H1 (cell line): ENCODE results near the gene HS2ST1. TPM values are rescaled to one million over a fixed set of nuclear protein-coding genes. Genes with fewer than 3 reads are reported as not detected.

Source experiments
- CTCF ChIA-PET: fragments of 300-600 bp; sonication (Branson Sonifier 250); formaldehyde crosslinking; loops from one replicate; lab custom pipeline; 2021; ENCODE audit not compliant: partially characterized antibody; lab: Charles Lee
- POLR2A ChIA-PET: fragments of 300-600 bp; sonication (Branson Sonifier 250); formaldehyde crosslinking; loops from one replicate; lab custom pipeline; 2021; ENCODE audit warnings: inconsistent platforms; ENCODE audit not compliant: partially characterized antibody; lab: Charles Lee
- DNase-seq, 2 experiments: peaks; one replicate each; pipeline versions ENCODE4 v3.0.0 to v3.0.0-alpha.2; 2010 to 2022; ENCODE audit warnings: low spot score in 2 of 2, low read depth in 1 of 2, mixed read lengths in 1 of 2
- FAIRE-seq: peaks from 2 replicates; lab custom pipeline; 2011; peaks lifted over from hg19 to GRCh38; lab: Jason Lieb, UNC
- H2AFZ ChIP-seq: 2 replicates; pipeline ENCODE4 v1.8.1; 2012; ENCODE audit warnings: low read length, inconsistent platforms
- H2AK5ac ChIP-seq: 2 replicates; pipeline ENCODE4 v1.6.1; 2013; ENCODE audit warnings: low read depth, low read length
- H2BK120ac ChIP-seq: replicated peaks from 2 replicates; pipeline ENCODE3; 2013; ENCODE audit warnings: low read depth, low read length, inconsistent platforms
- H2BK12ac ChIP-seq: 2 replicates; pipeline ENCODE4 v1.6.1; 2013; ENCODE audit warnings: low read depth, low read length
- H2BK15ac ChIP-seq: 2 replicates; pipeline ENCODE4 v1.6.1; 2013; ENCODE audit warnings: low read length
- H2BK20ac ChIP-seq: 2 replicates; pipeline ENCODE4 v1.6.1; 2013; ENCODE audit warnings: low read length
- H2BK5ac ChIP-seq: 2 replicates; pipeline ENCODE4 v1.6.1; 2013; ENCODE audit warnings: low read depth, low read length
- H3K14ac ChIP-seq: 2 replicates; pipeline ENCODE4 v1.6.1; 2013; ENCODE audit warnings: inconsistent platforms; ENCODE audit not compliant: insufficient read length
- H3K18ac ChIP-seq: 2 replicates; pipeline ENCODE4 v1.6.1; 2013; ENCODE audit warnings: low read length; ENCODE audit errors: extremely low read depth
- H3K23ac ChIP-seq: 2 replicates; pipeline ENCODE4 v1.6.1; 2013; ENCODE audit warnings: inconsistent platforms; ENCODE audit not compliant: insufficient read length
- H3K23me2 ChIP-seq: 2 replicates; pipeline ENCODE4 v1.6.1; 2013; ENCODE audit warnings: low read depth, low read length
- H3K27ac ChIP-seq: 2 replicates; pipeline ENCODE4 v1.6.1; 2011; ENCODE audit warnings: low read depth, low read length, inconsistent platforms
- H3K27me3 ChIP-seq, 4 experiments: replicated peaks in 1 of 4; 1 replicate in 1 of 4; 2 replicates in 3 of 4; pipeline versions ENCODE4 v1.6.1 to v1.8.1; 2011 to 2013; ENCODE audit warnings: low read length in 3 of 4, mild to moderate bottlenecking in 3 of 4, inconsistent platforms in 2 of 4, mixed read lengths in 2 of 4, moderate library complexity in 1 of 4; ENCODE audit not compliant: control insufficient read depth in 3 of 4, insufficient read depth in 3 of 4; ENCODE audit errors: extremely low read depth in 1 of 4
- H3K36me3 ChIP-seq, 4 experiments: 2 replicates each; pipeline versions ENCODE4 v1.6.1 to v1.8.1; 2011 to 2013; ENCODE audit warnings: mild to moderate bottlenecking in 4 of 4, low read length in 3 of 4, moderate library complexity in 2 of 4, control low read depth in 1 of 4, inconsistent platforms in 1 of 4; ENCODE audit not compliant: insufficient read depth in 4 of 4, control insufficient read depth in 2 of 4
- H3K4ac ChIP-seq: replicated peaks from 2 replicates; pipeline ENCODE3; 2013; ENCODE audit warnings: low read length, low read depth, mixed read lengths, inconsistent platforms; ENCODE audit not compliant: insufficient read length
- H3K4me1 ChIP-seq, 4 experiments: replicated peaks in 1 of 4; 1 replicate in 1 of 4; 2 replicates in 3 of 4; pipeline versions ENCODE4 v1.6.1 to v1.8.1; 2011 to 2013; ENCODE audit warnings: low read length in 3 of 4, inconsistent platforms in 2 of 4, mixed read lengths in 1 of 4; ENCODE audit not compliant: insufficient read depth in 4 of 4, control insufficient read depth in 3 of 4
- H3K4me2 ChIP-seq, 2 experiments: 2 replicates each; pipeline versions ENCODE4 v1.6.1 to v1.8.1; 2011 to 2013; ENCODE audit warnings: low read depth in 2 of 2, low read length in 2 of 2, control low read depth in 1 of 2, inconsistent platforms in 1 of 2, mild to moderate bottlenecking in 1 of 2; ENCODE audit not compliant: insufficient read depth in 1 of 2
- H3K4me3 ChIP-seq, 4 experiments: fragments of 200-600, 300-600 bp in 1 of 4; sonication (generic), shearing (Covaris generic), sonication (Bioruptor Twin) in 1 of 4; 2 replicates each; pipeline versions ENCODE4 v1.5.1 to v1.8.1; 2011 to 2016; ENCODE audit warnings: low read length in 4 of 4, low read depth in 3 of 4, control low read depth in 2 of 4, inconsistent platforms in 2 of 4, mild to moderate bottlenecking in 2 of 4, mixed read lengths in 1 of 4, moderate library complexity in 1 of 4; ENCODE audit not compliant: insufficient read depth in 2 of 4; ENCODE audit errors: extremely low read depth in 1 of 4
- H3K56ac ChIP-seq: replicated peaks from 2 replicates; pipeline ENCODE3; 2013; ENCODE audit warnings: low read depth, mild to moderate bottlenecking, mixed read lengths, low read length, inconsistent platforms; ENCODE audit not compliant: insufficient read length
- H3K79me1 ChIP-seq: 2 replicates; pipeline ENCODE4 v1.6.1; 2013; ENCODE audit warnings: low read depth, low read length, control low read depth
- H3K79me2 ChIP-seq, 2 experiments: 2 replicates each; pipeline versions ENCODE4 v1.6.1 to v1.8.1; 2012 to 2013; ENCODE audit warnings: low read length in 2 of 2, mild to moderate bottlenecking in 2 of 2, inconsistent platforms in 1 of 2; ENCODE audit not compliant: insufficient read depth in 2 of 2, control insufficient read depth in 1 of 2
- H3K9ac ChIP-seq, 4 experiments: replicated peaks in 1 of 4; 1 replicate in 1 of 4; 2 replicates in 3 of 4; pipeline versions ENCODE4 v1.6.1 to v1.8.1; 2011 to 2013; ENCODE audit warnings: low read depth in 3 of 4, low read length in 3 of 4, control low read depth in 2 of 4, mild to moderate bottlenecking in 2 of 4, moderate library complexity in 2 of 4, inconsistent platforms in 1 of 4; ENCODE audit errors: extremely low read depth in 1 of 4
- H3K9me3 ChIP-seq, 2 experiments: 2 replicates each; pipeline versions ENCODE4 v1.6.1 to v1.8.1; 2012 to 2013; ENCODE audit warnings: mild to moderate bottlenecking in 2 of 2, moderate library complexity in 2 of 2, control low read depth in 1 of 2, inconsistent platforms in 1 of 2, low read depth in 1 of 2, low read length in 1 of 2, mixed read lengths in 1 of 2; ENCODE audit not compliant: insufficient read depth in 2 of 2
- H4K20me1 ChIP-seq, 2 experiments: replicated peaks in 1 of 2; 2 replicates each; pipeline versions ENCODE3 to v1.8.1; 2011 to 2013; ENCODE audit warnings: inconsistent platforms in 2 of 2, low read length in 2 of 2, mild to moderate bottlenecking in 1 of 2; ENCODE audit not compliant: insufficient read depth in 2 of 2, control insufficient read depth in 1 of 2
- H4K5ac ChIP-seq: 2 replicates; pipeline ENCODE4 v1.6.1; 2013; ENCODE audit warnings: low read length, low read depth, mixed read lengths, inconsistent platforms; ENCODE audit not compliant: insufficient read length
- H4K8ac ChIP-seq: 2 replicates; pipeline ENCODE4 v1.8.0; 2013; ENCODE audit warnings: mild to moderate bottlenecking, moderate library complexity, low read length, inconsistent platforms; ENCODE audit not compliant: insufficient read depth; ENCODE audit errors: extremely low read depth
- H4K91ac ChIP-seq: replicated peaks from 2 replicates; pipeline ENCODE3; 2013; ENCODE audit warnings: low read length, mixed read lengths, inconsistent platforms; ENCODE audit not compliant: insufficient read length
- BCL11A ChIP-seq, 2 experiments: IDR thresholded peaks; one replicate each; pipeline ENCODE4 v1.6.1; 2011; ENCODE audit warnings: low read depth in 2 of 2, low read length in 2 of 2, mild to moderate bottlenecking in 2 of 2
- E2F6 ChIP-seq: IDR thresholded peaks from 2 replicates; pipeline ENCODE4 v1.6.1; 2012; ENCODE audit warnings: inconsistent platforms
- EP300 ChIP-seq, 2 experiments: IDR thresholded peaks; 1 replicate in 1 of 2; 2 replicates in 1 of 2; pipeline ENCODE4 v1.6.1; 2011 to 2012; ENCODE audit warnings: low read depth in 2 of 2, low read length in 2 of 2, mild to moderate bottlenecking in 2 of 2, borderline replicate concordance in 1 of 2, inconsistent platforms in 1 of 2, moderate library complexity in 1 of 2
- FOSL1 ChIP-seq: IDR thresholded peaks from 2 replicates; pipeline ENCODE4 v1.6.1; 2011; ENCODE audit warnings: mild to moderate bottlenecking, low read depth, low read length, moderate library complexity; ENCODE audit not compliant: insufficient read depth
- KDM1A ChIP-seq: fragments of 200-600, 300-600 bp; sonication (generic); IDR thresholded peaks from 2 replicates; pipeline ENCODE4 v1.7.1; 2016; ENCODE audit warnings: mild to moderate bottlenecking, low read length, borderline replicate concordance
- NANOG ChIP-seq: IDR thresholded peaks from 2 replicates; pipeline ENCODE4 v1.6.1; 2011; ENCODE audit warnings: low read length, low read depth, mild to moderate bottlenecking, inconsistent platforms; ENCODE audit not compliant: insufficient read depth, poor library complexity, severe bottlenecking
- POU5F1 ChIP-seq: IDR thresholded peaks from 2 replicates; pipeline ENCODE4 v1.6.1; 2011; ENCODE audit warnings: low read depth, mild to moderate bottlenecking, low read length, moderate library complexity
- RFX5 ChIP-seq: IDR thresholded peaks from 2 replicates; pipeline ENCODE4 v1.6.1; 2011; ENCODE audit warnings: low read depth, low read length, improper control_type of control experiment, borderline replicate concordance
- TAF7 ChIP-seq: optimal IDR thresholded peaks from 2 replicates; pipeline ENCODE3; 2011; ENCODE audit warnings: low read depth, mild to moderate bottlenecking, inconsistent platforms, low read length, moderate library complexity, borderline replicate concordance
- TBP ChIP-seq: IDR thresholded peaks from 2 replicates; pipeline ENCODE4 v1.6.1; 2011; ENCODE audit warnings: low read depth, low read length, improper control_type of control experiment
- TCF12 ChIP-seq: IDR thresholded peaks from 2 replicates; pipeline ENCODE4 v1.6.1; 2011; ENCODE audit warnings: low read depth, mild to moderate bottlenecking, low read length
- ZNF274 ChIP-seq: IDR thresholded peaks from 2 replicates; pipeline ENCODE4 v1.7.0; 2012; ENCODE audit warnings: low read length, borderline replicate concordance; ENCODE audit errors: extremely low read depth
- WGBS, 2 experiments: shearing (Covaris generic) in 1 of 2; methylation state at CpG; one replicate each; pipeline versions ENCODE4 v1.1.6 to v1.1.7; 2013 to 2015; ENCODE audit warnings: low lambda C conversion rate in 2 of 2, mixed read lengths in 2 of 2, inconsistent platforms in 1 of 2, low coverage in 1 of 2, missing lambda C conversion rate in 1 of 2; ENCODE audit not compliant: insufficient replicate concordance in 2 of 2, insufficient coverage in 1 of 2, insufficient read length in 1 of 2; ENCODE audit errors: extremely low coverage in 1 of 2, missing lambda C conversion rate in 1 of 2; 5-methylcytosine and 5-hydroxymethylcytosine counted together
- polyA plus RNA-seq, 7 experiments: library from polyadenylated mRNA; depleted of rRNA in 3 of 7; stranded (reverse) in 5 of 7; unstranded in 2 of 7; fragments of >200 nt in 5 of 7; fragments of 200-250 nt in 2 of 7; gene quantifications; 1 replicate in 5 of 7; 2 replicates in 1 of 7; 4 replicates in 1 of 7; pipeline versions ENCODE4 v1.2.1 to v1.2.3, GENCODE V29; 2011 to 2013; ENCODE audit warnings: missing spikeins in 2 of 7, mixed read lengths in 2 of 7
- total RNA-seq: library from RNA; stranded (reverse); fragmentation: NEBNext Ultra II Directional; extraction: Animal tissue kit (Norgen Biotek cat#: 25700); gene quantifications from 2 replicates; pipeline ENCODE4 v1.2.1, GENCODE V29; 2021

Gene HS2ST1
- total and polyA plus RNA-seq, 2 of the 8 experiments (the other 6 are each of a cell fraction or from before 2014, with no cell fraction given), result 5.2 to 28.3 TPM

- H3K23me2 ChIP-seq, result no peaks in the 10 kb centered on the region
- H3K14ac ChIP-seq, result no peak overlapping the region
- WGBS, 2 experiments, result 92% methylated on average over 1 of the region's 1 CpG; no CpG with 5 or more reads in 1 of the 2 experiments
- no peak for FAIRE-seq
- H2BK5ac ChIP-seq, result no peak overlapping the region
- H4K91ac ChIP-seq, result no peak overlapping the region
- TF ChIP-seq ZNF274 (no peak), E2F6 (no peak), EP300 (IDR thresholded peaks at IDR 0.05; ENCODE audit: borderline replicate concordance in 1 of 2, low read depth in 2 of 2, low read length in 2 of 2) (no peak), RFX5 (no peak), TAF7 (no peak), FOSL1 (no peak), BCL11A (IDR thresholded peaks at IDR 0.05; ENCODE audit: low read depth in 2 of 2, low read length in 2 of 2) (no peak), KDM1A (no peak), TBP (no peak), NANOG (no peak), POU5F1 (no peak), TCF12 (no peak)
- H3K4me1 ChIP-seq, result peaks cover 0 to 4% (median 2%) of the 10 kb centered on the region in 4 experiments; a peak in 2 of 7 replicates
- H2BK120ac ChIP-seq, result no peak overlapping the region
- H3K27me3 ChIP-seq, result no peaks in the 10 kb centered on the region
- H2BK20ac ChIP-seq, result no peak overlapping the region
- no peak overlapping the region for H3K4me2 ChIP-seq
- no peak for DNase-seq
- H3K9ac ChIP-seq, result no peak overlapping the region
- H2AK5ac ChIP-seq, result no peak overlapping the region
- H2AFZ ChIP-seq, result no peak overlapping the region
- H3K18ac ChIP-seq, result no peak overlapping the region
- no peaks in the 10 kb centered on the region for H4K20me1 ChIP-seq
- peaks cover 0 to 3% (median 0%) of the 10 kb centered on the region in 4 experiments; a peak in 1 of 8 replicates for H3K36me3 ChIP-seq
- H3K4ac ChIP-seq, result no peak overlapping the region
- no peak overlapping the region for H2BK15ac ChIP-seq
- no peak overlapping the region for H2BK12ac ChIP-seq
- no peak overlapping the region for H4K8ac ChIP-seq
- H3K56ac ChIP-seq, result no peak overlapping the region
- POLR2A ChIA-PET, result interaction anchor here (0.6 kb wide), 1 partner anchor 1608 kb away, joined by 3 read pairs; no protein-coding TSS in a partner anchor
- CTCF ChIA-PET, result interaction anchor here (1.0 to 1.3 kb wide), 4 partner anchors 8 to 26 kb away, joined by 3 to 6 read pairs (median 4); no protein-coding TSS in a partner anchor
- H3K4me3 ChIP-seq, result no peak overlapping the region
- no peak overlapping the region for H3K27ac ChIP-seq
- no peak overlapping the region for H4K5ac ChIP-seq
- H3K79me1 ChIP-seq, result no peaks in the 10 kb centered on the region
- no peaks in the 10 kb centered on the region for H3K9me3 ChIP-seq
- H3K79me2 ChIP-seq, result no peaks in the 10 kb centered on the region
- H3K23ac ChIP-seq, result no peak overlapping the region
These were observed 194.5 kb downstream of the HS2ST1 start for GRCh38 chr1:87108814-87109411.
